Measurements from ENCODE around the gene ATP9B. TPM values are rescaled to one million over a fixed set of nuclear protein-coding genes. Genes with fewer than 3 reads are reported as not detected.

The ATP9B gene
- total and polyA plus RNA-seq, 2 experiments from 2014 or later: 8.5 to 12.8 TPM

GRCh38 chr18:79317703-79318102 is 248.5 kb downstream of the ATP9B start:
- Histone ChIP-seq H3K9me3 (ENCODE audit: low read depth) (no peaks in the 10 kb centered on the region), H3K36me3 (ENCODE audit: low read depth) (0 out of 2 replicates have a peak, but pooled peaks cover 5% of the 10 kb centered on the region), H2AFZ (no peak overlapping the region), H4K20me1 (ENCODE audit: insufficient read depth) (no peaks in the 10 kb centered on the region), H3K9ac (no peak overlapping the region), H3K4me2 (ENCODE audit: unreplicated experiment) (no peak overlapping the region), H3K27me3 (replicated peaks; ENCODE audit: insufficient read depth) (no peaks in the 10 kb centered on the region), H3K9me2 (ENCODE audit: insufficient read depth) (no peaks in the 10 kb centered on the region), H3K27ac (no peak overlapping the region), H3K79me2 (ENCODE audit: insufficient read depth) (no peaks in the 10 kb centered on the region), H3K4me1 (ENCODE audit: insufficient read depth) (peaks cover 4% of the 10 kb centered on the region; the same call in 1 of the 2 replicates), H3K4me3 (no peak overlapping the region), H3F3A (ENCODE audit: insufficient read depth) (no peaks in the 10 kb centered on the region)
- 43 to 47% methylated on average over 2 of the region's 2 CpGs for WGBS, 2 experiments (ENCODE audit: low coverage in 1 of 2, low lambda C conversion rate in 2 of 2, missing lambda C conversion rate in 2 of 2)
- in situ Hi-C loops (cut with MboI): no loop called here
- TF ChIP-seq EZH2phosphoT487 (IDR thresholded peaks at IDR 0.05; ENCODE audit: insufficient read depth, low read depth): no peak
- no peak for TF ChIP-seq EZH2 (IDR thresholded peaks at IDR 0.05; ENCODE audit: insufficient read depth, poor library complexity, severe bottlenecking)
- no peak for DNase-seq

GRCh38 chr18:79318142-79318673 is 249.0 kb downstream of the ATP9B start:
- in situ Hi-C loops (cut with MboI): no loop called here
- H3K4me3 ChIP-seq: no peak overlapping the region
- 91 to 92% methylated on average over 9 of the region's 9 CpGs for WGBS, 2 experiments (ENCODE audit: low coverage in 1 of 2, low lambda C conversion rate in 2 of 2, missing lambda C conversion rate in 2 of 2)
- H3K9me2 ChIP-seq (ENCODE audit: insufficient read depth): no peaks in the 10 kb centered on the region
- H3K9ac ChIP-seq: no peak overlapping the region
- no peak for TF ChIP-seq EZH2 (IDR thresholded peaks at IDR 0.05; ENCODE audit: insufficient read depth, poor library complexity, severe bottlenecking)
- no peak for TF ChIP-seq EZH2phosphoT487 (IDR thresholded peaks at IDR 0.05; ENCODE audit: insufficient read depth, low read depth)
- DNase-seq: no peak
- H2AFZ ChIP-seq: no peak overlapping the region
- peaks cover 4% of the 10 kb centered on the region; the same call in 1 of the 2 replicates for H3K4me1 ChIP-seq (ENCODE audit: insufficient read depth)
- no peaks in the 10 kb centered on the region for H4K20me1 ChIP-seq (ENCODE audit: insufficient read depth)
- no peaks in the 10 kb centered on the region for H3K9me3 ChIP-seq (ENCODE audit: low read depth)
- H3K27me3 ChIP-seq (replicated peaks; ENCODE audit: insufficient read depth): no peaks in the 10 kb centered on the region
- H3K27ac ChIP-seq: no peak overlapping the region
- no peaks in the 10 kb centered on the region for H3K79me2 ChIP-seq (ENCODE audit: insufficient read depth)
- no peaks in the 10 kb centered on the region for H3F3A ChIP-seq (ENCODE audit: insufficient read depth)
- no peak overlapping the region for H3K4me2 ChIP-seq (ENCODE audit: unreplicated experiment)
- H3K36me3 ChIP-seq (ENCODE audit: low read depth): 0 out of 2 replicates have a peak, but pooled peaks cover 5% of the 10 kb centered on the region

GRCh38 chr18:79320216-79320850 is 251.1 kb downstream of the ATP9B start:
- DNase-seq: no peak
- Histone ChIP-seq H3K4me3 (no peak overlapping the region), H3K36me3 (ENCODE audit: low read depth) (0 out of 2 replicates have a peak, but pooled peaks cover 5% of the 10 kb centered on the region), H3F3A (ENCODE audit: insufficient read depth) (no peaks in the 10 kb centered on the region), H3K27me3 (replicated peaks; ENCODE audit: insufficient read depth) (no peaks in the 10 kb centered on the region), H3K9ac (no peak overlapping the region), H3K9me2 (ENCODE audit: insufficient read depth) (no peaks in the 10 kb centered on the region), H3K79me2 (ENCODE audit: insufficient read depth) (no peaks in the 10 kb centered on the region), H3K4me1 (ENCODE audit: insufficient read depth) (peaks cover 4% of the 10 kb centered on the region; the same call in 1 of the 2 replicates), H3K27ac (no peak overlapping the region), H3K4me2 (ENCODE audit: unreplicated experiment) (no peak overlapping the region), H4K20me1 (ENCODE audit: insufficient read depth) (no peaks in the 10 kb centered on the region), H2AFZ (no peak overlapping the region), H3K9me3 (ENCODE audit: low read depth) (no peaks in the 10 kb centered on the region)
- WGBS, 2 experiments (ENCODE audit: low coverage in 1 of 2, low lambda C conversion rate in 2 of 2, missing lambda C conversion rate in 2 of 2): 93 to 94% methylated on average over 15 of the region's 15 CpGs
- TF ChIP-seq EZH2phosphoT487 (IDR thresholded peaks at IDR 0.05; ENCODE audit: insufficient read depth, low read depth): no peak
- no peak for TF ChIP-seq EZH2 (IDR thresholded peaks at IDR 0.05; ENCODE audit: insufficient read depth, poor library complexity, severe bottlenecking)
- in situ Hi-C loops (cut with MboI): no loop called here

DNA sequence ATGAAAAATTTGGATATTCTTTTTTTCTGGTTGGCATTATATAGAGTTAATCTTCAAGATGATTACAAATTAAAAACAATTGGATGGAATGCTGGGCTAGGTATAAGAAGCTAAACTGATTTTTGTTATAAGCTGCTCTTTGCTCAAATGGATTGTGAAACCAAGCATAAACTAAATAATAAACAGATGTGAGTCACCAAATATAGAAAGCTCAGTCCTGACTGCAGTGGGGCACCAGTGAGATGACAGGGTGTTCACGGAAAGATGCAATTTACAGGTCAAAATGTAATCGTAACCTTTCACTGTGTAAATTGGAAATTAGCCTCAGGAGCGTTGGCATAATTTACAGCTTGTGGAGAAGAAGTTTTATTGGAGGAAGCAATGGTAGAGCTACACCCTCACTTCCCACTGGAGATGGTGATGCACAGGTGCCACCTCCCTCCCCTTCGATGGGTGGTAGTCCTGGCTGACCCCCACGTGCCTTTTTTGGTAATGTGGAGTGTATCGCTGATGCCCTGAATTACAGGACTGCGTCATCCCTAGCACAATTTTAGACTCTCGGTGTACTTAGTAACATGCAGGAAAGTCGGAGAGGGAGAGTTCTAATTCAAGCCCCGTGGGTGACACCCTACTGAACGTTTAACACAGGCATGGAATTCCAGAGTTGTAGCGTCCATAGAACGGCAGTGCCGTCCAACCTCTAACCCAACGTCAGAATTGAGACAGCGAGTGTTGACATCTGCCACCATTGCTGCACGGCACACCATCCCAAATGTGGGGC is 252.6 kb downstream of the ATP9B start:
- Histone ChIP-seq H3K79me2 (ENCODE audit: insufficient read depth) (no peaks in the 10 kb centered on the region), H2AFZ (0 out of 2 replicates have a peak overlapping the region, but pooled peaks have one; percentile 17), H3K27me3 (replicated peaks; ENCODE audit: insufficient read depth) (no peaks in the 10 kb centered on the region), H3K9me2 (ENCODE audit: insufficient read depth) (no peaks in the 10 kb centered on the region), H4K20me1 (ENCODE audit: insufficient read depth) (no peaks in the 10 kb centered on the region), H3K36me3 (ENCODE audit: low read depth) (no peaks in the 10 kb centered on the region), H3K27ac (no peak overlapping the region), H3K4me1 (ENCODE audit: insufficient read depth) (peaks cover 4% of the 10 kb centered on the region; the same call in 1 of the 2 replicates), H3K9me3 (ENCODE audit: low read depth) (no peaks in the 10 kb centered on the region), H3K9ac (no peak overlapping the region), H3K4me2 (ENCODE audit: unreplicated experiment) (peak overlapping the region; percentile 18), H3K4me3 (no peak overlapping the region), H3F3A (ENCODE audit: insufficient read depth) (no peaks in the 10 kb centered on the region)
- in situ Hi-C loops (cut with MboI): no loop called here
- 17 to 19% methylated on average over 17 of the region's 17 CpGs for WGBS, 2 experiments (ENCODE audit: low coverage in 1 of 2, low lambda C conversion rate in 2 of 2, missing lambda C conversion rate in 2 of 2)
- no peak for TF ChIP-seq EZH2phosphoT487 (IDR thresholded peaks at IDR 0.05; ENCODE audit: insufficient read depth, low read depth)
- no peak for TF ChIP-seq EZH2 (IDR thresholded peaks at IDR 0.05; ENCODE audit: insufficient read depth, poor library complexity, severe bottlenecking)
- peak; percentile 65 for DNase-seq

Data from GM23248 (cell line).